ENCODE measurements around the gene TMEM235. TPM values are rescaled to one million over a fixed set of nuclear protein-coding genes. Genes with fewer than 3 reads are reported as not detected.

The TMEM235 gene
- total RNA-seq (0.38 TPM in 1 of 2 replicates, not detected in the other), polyA plus RNA-seq (0.04 and 0.18 TPM in 2 replicates), polyA minus RNA-seq (not detected in 2 replicates), Bru-seq, nascent RNA (percentile 8 among the genes with signal in this experiment), BruChase-seq, experiment 1, labeled RNA remaining after a 6-hour chase (percentile 12 among the genes with signal in this experiment), BruChase-seq, experiment 2, labeled RNA remaining after a 2-hour chase (percentile 8 among the genes with signal in this experiment)
- 0.06 and 0.16 TPM in 2 replicates for polyA plus RNA-seq (2011; cell fraction: cytosol; rRNA removed)
- 0.11 and 0.38 TPM in 2 replicates for polyA plus RNA-seq (2011; cell fraction: nucleus; rRNA removed)
- polyA plus RNA-seq (2012), result not detected in 2 replicates
- not detected for polyA minus RNA-seq (2011; cell fraction: cytosol; rRNA and poly(A)+ RNA removed)
- polyA minus RNA-seq (2011; cell fraction: nucleus; rRNA and poly(A)+ RNA removed), result not detected in 2 replicates
- long read RNA-seq, result 0 reads

- TF ChIP-seq EZH2 (IDR thresholded peaks at IDR 0.05; ENCODE audit: borderline replicate concordance, low read depth, low read length, severe bottlenecking), result peak; percentile 70
- TF ChIP-seq, protein P1, sequence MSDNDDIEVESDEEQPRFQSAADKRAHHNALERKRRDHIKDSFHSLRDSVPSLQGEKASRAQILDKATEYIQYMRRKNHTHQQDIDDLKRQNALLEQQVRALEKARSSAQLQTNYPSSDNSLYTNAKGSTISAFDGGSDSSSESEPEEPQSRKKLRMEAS (IDR thresholded peaks at IDR 0.05; ENCODE audit: insufficient read depth, insufficient read length), result no peak
- H2AFZ ChIP-seq (ENCODE audit: low read depth, low read length), result peak within 1 kb of the TSS; percentile 8
- DNase-seq (ENCODE audit: low read depth, low spot score), result no peak
- H3K79me2 ChIP-seq (ENCODE audit: control insufficient read depth, insufficient read depth, low read length), result no peaks in the 10 kb centered on the region
- BruUV-seq (replicated peaks), result no TSS peak
- intact Hi-C loops (cut with micrococcal nuclease), result no loop called here
- H3K4me3 ChIP-seq (replicated peaks in 1 of 3; ENCODE audit: insufficient read depth in 1 of 3, low read depth in 1 of 3, low read length in 3 of 3), result peak within 1 kb of the TSS in 1 of 3 experiments; percentile 15
- no peak for FAIRE-seq
- CTCF ChIA-PET, result interaction anchor here (1.5 kb wide), 1 partner anchor 19 kb away, joined by 13 read pairs; no protein-coding TSS in a partner anchor
- H4K20me1 ChIP-seq (replicated peaks; ENCODE audit: control insufficient read depth, extremely low read depth, insufficient read depth, low read length), result no peaks in the 10 kb centered on the region
- H3K9ac ChIP-seq (replicated peaks; ENCODE audit: extremely low read depth, insufficient read depth, low read length), result no peak within 1 kb of the TSS
- POLR2A ChIA-PET, result no interaction called here
- H3K9me3 ChIP-seq (replicated peaks; ENCODE audit: control insufficient read depth, insufficient read depth, low read length), result no peaks in the 10 kb centered on the region
- H3K27me3 ChIP-seq (ENCODE audit: control insufficient read depth in 2 of 2, insufficient read depth in 2 of 2, low read length in 2 of 2), result peaks cover 21 to 25% of the 10 kb centered on the region in 2 experiments
- peaks cover 15% of the 10 kb centered on the region for H3K4me1 ChIP-seq (ENCODE audit: control insufficient read depth, extremely low read depth, insufficient read depth, low read length)
- dilution Hi-C loops (cut with MboI; ENCODE audit: extremely low pct_ligation_motif_present, low sequenced_read_pairs), result no loop called here
- no peak within 1 kb of the TSS for H3K4me2 ChIP-seq (ENCODE audit: insufficient read depth, low read length)
- no peak within 1 kb of the TSS for H3K27ac ChIP-seq (ENCODE audit: insufficient read depth, low read depth, low read length)
- H3K36me3 ChIP-seq (ENCODE audit: control insufficient read depth in 2 of 2, extremely low read depth in 1 of 2, insufficient read depth in 2 of 2, low read length in 2 of 2), result no peaks in the 10 kb centered on the region
- H3K9me1 ChIP-seq (replicated peaks; ENCODE audit: control insufficient read depth, extremely low read depth, insufficient read depth, low read length), result no peaks in the 10 kb centered on the region
Observed at GRCh38 chr17:78230996-78231935, at the start of gene TMEM235. TMEM235 (plus strand) TSS chr17:78231631; CDS start chr17:78232024, 393 bp downstream.

GRCh38 chr17:78182504-78182903, 48.9 kb upstream of the TMEM235 start:
- dilution Hi-C loops (cut with MboI; ENCODE audit: extremely low pct_ligation_motif_present, low sequenced_read_pairs), result no loop called here

More at GRCh38 chr17:78182504-78182903, 48.9 kb upstream of the TMEM235 start:
- Histone ChIP-seq H3K36me3 (ENCODE audit: control insufficient read depth in 2 of 2, extremely low read depth in 1 of 2, insufficient read depth in 2 of 2, low read length in 2 of 2) (no peaks in the 10 kb centered on the region), H2AFZ (ENCODE audit: low read depth, low read length) (no peak overlapping the region), H3K9ac (replicated peaks; ENCODE audit: extremely low read depth, insufficient read depth, low read length) (no peak overlapping the region), H3K4me3 (replicated peaks in 1 of 3; ENCODE audit: insufficient read depth in 1 of 3, low read depth in 1 of 3, low read length in 3 of 3) (no peak overlapping the region), H3K27me3 (ENCODE audit: control insufficient read depth in 2 of 2, insufficient read depth in 2 of 2, low read length in 2 of 2) (no peaks in the 10 kb centered on the region), H3K79me2 (ENCODE audit: control insufficient read depth, insufficient read depth, low read length) (peaks cover 8% of the 10 kb centered on the region), H3K9me3 (replicated peaks; ENCODE audit: control insufficient read depth, insufficient read depth, low read length) (no peaks in the 10 kb centered on the region), H4K20me1 (replicated peaks; ENCODE audit: control insufficient read depth, extremely low read depth, insufficient read depth, low read length) (no peaks in the 10 kb centered on the region), H3K9me1 (replicated peaks; ENCODE audit: control insufficient read depth, extremely low read depth, insufficient read depth, low read length) (no peaks in the 10 kb centered on the region), H3K4me2 (ENCODE audit: insufficient read depth, low read length) (no peak overlapping the region), H3K27ac (ENCODE audit: insufficient read depth, low read depth, low read length) (no peak overlapping the region), H3K4me1 (ENCODE audit: control insufficient read depth, extremely low read depth, insufficient read depth, low read length) (peaks cover 4% of the 10 kb centered on the region)
- no peak for TF ChIP-seq GATA2 (IDR thresholded peaks at IDR 0.05; ENCODE audit: insufficient read depth, insufficient read length, low read depth, low read length)
- TF ChIP-seq, protein P1 (IDR thresholded peaks at IDR 0.05; ENCODE audit: insufficient read depth, insufficient read length), result no peak
- TF ChIP-seq MYC (IDR thresholded peaks at IDR 0.05; ENCODE audit: low read depth, low read length), result no peak
- TF ChIP-seq EZH2 (IDR thresholded peaks at IDR 0.05; ENCODE audit: borderline replicate concordance, low read depth, low read length, severe bottlenecking), result no peak
- TF ChIP-seq FOS (IDR thresholded peaks at IDR 0.05; ENCODE audit: borderline replicate concordance, insufficient read depth, low read length), result no peak
- DNase-seq (ENCODE audit: low read depth, low spot score) (no peak), FAIRE-seq (no peak)
- intact Hi-C loops (cut with micrococcal nuclease), result no loop called here
- CTCF ChIA-PET, result interaction anchor here (0.8 to 1.4 kb wide), 2 partner anchors 17 to 40 kb away, joined by 3 read pairs; no protein-coding TSS in a partner anchor
- no TSS peak for BruUV-seq (replicated peaks)
- POLR2A ChIA-PET, result no interaction called here
